ENCODE data around the gene EDIL3. TPM values are rescaled to one million over a fixed set of nuclear protein-coding genes. Genes with fewer than 3 reads are reported as not detected.

Gene EDIL3
- total and polyA plus RNA-seq, 2 donors (not counting 3 experiments of a cell fraction or from before 2014, with no cell fraction given): 9.1 to 28.8 TPM

GRCh38 chr5:84374568-84374967 lies 10.1 kb downstream of the EDIL3 start:
- Histone ChIP-seq H3K9me1 (replicated peaks; ENCODE audit: control insufficient read depth, extremely low read depth, insufficient read depth, low read length) (no peaks in the 10 kb centered on the region), H3K27ac (ENCODE audit: insufficient read depth, low read depth, low read length) (no peak overlapping the region), H3K4me1 (ENCODE audit: control insufficient read depth, extremely low read depth, insufficient read depth, low read length) (no peaks in the 10 kb centered on the region), H4K20me1 (replicated peaks; ENCODE audit: control insufficient read depth, extremely low read depth, insufficient read depth, low read length) (no peaks in the 10 kb centered on the region), H3K36me3 (ENCODE audit: control insufficient read depth in 2 of 2, extremely low read depth in 1 of 2, insufficient read depth in 2 of 2, low read length in 2 of 2) (no peaks in the 10 kb centered on the region), H3K79me2 (ENCODE audit: control insufficient read depth, insufficient read depth, low read length) (no peaks in the 10 kb centered on the region), H3K4me2 (ENCODE audit: insufficient read depth, low read length) (no peak overlapping the region), H3K4me3 (replicated peaks in 1 of 3; ENCODE audit: insufficient read depth in 1 of 3, low read depth in 1 of 3, low read length in 3 of 3) (no peak overlapping the region), H3K27me3 (ENCODE audit: control insufficient read depth in 2 of 2, insufficient read depth in 2 of 2, low read length in 2 of 2) (no peaks in the 10 kb centered on the region), H3K9ac (replicated peaks; ENCODE audit: extremely low read depth, insufficient read depth, low read length) (no peak overlapping the region), H2AFZ (ENCODE audit: low read depth, low read length) (no peak overlapping the region), H3K9me3 (replicated peaks; ENCODE audit: control insufficient read depth, insufficient read depth, low read length) (no peaks in the 10 kb centered on the region)
- ChIA-PET POLR2A (no interaction called here), CTCF (interaction anchor here (0.6 kb wide), 1 partner anchor 60 kb away, joined by 3 read pairs; no protein-coding TSS in a partner anchor)
- BruUV-seq (replicated peaks): no TSS peak
- TF ChIP-seq, protein P1, sequence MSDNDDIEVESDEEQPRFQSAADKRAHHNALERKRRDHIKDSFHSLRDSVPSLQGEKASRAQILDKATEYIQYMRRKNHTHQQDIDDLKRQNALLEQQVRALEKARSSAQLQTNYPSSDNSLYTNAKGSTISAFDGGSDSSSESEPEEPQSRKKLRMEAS (IDR thresholded peaks at IDR 0.05; ENCODE audit: insufficient read depth, insufficient read length): no peak
- TF ChIP-seq POLR2AphosphoS5 (IDR thresholded peaks at IDR 0.05; ENCODE audit: insufficient read depth, low read depth, low read length) (no peak), MYC (IDR thresholded peaks at IDR 0.05; ENCODE audit: low read depth, low read length) (no peak), GATA2 (IDR thresholded peaks at IDR 0.05; ENCODE audit: insufficient read depth, insufficient read length, low read depth, low read length) (no peak), EZH2 (IDR thresholded peaks at IDR 0.05; ENCODE audit: borderline replicate concordance, low read depth, low read length, severe bottlenecking) (no peak), POLR2A (IDR thresholded peaks at IDR 0.05; ENCODE audit: low read depth, low read length) (no peak), CTCF (IDR thresholded peaks at IDR 0.05; ENCODE audit: extremely low read depth in 1 of 2, insufficient read depth in 1 of 2, low read depth in 1 of 2, low read length in 2 of 2) (no peak), JUN (IDR thresholded peaks at IDR 0.05; ENCODE audit: borderline replicate concordance, insufficient read depth, insufficient read length, low read depth) (no peak), FOS (IDR thresholded peaks at IDR 0.05; ENCODE audit: borderline replicate concordance, insufficient read depth, low read length) (no peak)
- dilution Hi-C loops (cut with MboI; ENCODE audit: extremely low pct_ligation_motif_present, low sequenced_read_pairs) (no loop called here), intact Hi-C loops (cut with micrococcal nuclease) (no loop called here)
- FAIRE-seq (no peak), DNase-seq (ENCODE audit: low read depth, low spot score) (no peak)
